Endothelial cell of umbilical vein (primary cell): ENCODE data around the gene ICAM3. TPM values are rescaled to one million over a fixed set of nuclear protein-coding genes. Genes with fewer than 3 reads are reported as not detected.
A peak's percentile ranks its signal among the peaks of the same experiment; 100 is the strongest.

Experiments used
- BruUV-seq: library from RNA; stranded (reverse); fragments of 400-500 nt; replicated peaks from 2 replicates; lab custom pipeline; 2021; lab: Mats Ljungman, UMichigan
- CTCF ChIA-PET: fragments of 300-600, 350-600 bp; sonication (Branson Sonifier 250); formaldehyde crosslinking; loops from one replicate; lab custom pipeline; 2021; ENCODE audit warnings: antibody characterized with exemption, inconsistent platforms; lab: Charles Lee
- POLR2A ChIA-PET: fragments of 300-600, 350-600 bp; sonication (Branson Sonifier 250); formaldehyde crosslinking; loops from one replicate; lab custom pipeline; 2021; ENCODE audit warnings: antibody characterized with exemption, inconsistent platforms; lab: Charles Lee
- DNase-seq: peaks from one replicate; pipeline ENCODE4 v3.0.0-alpha.2; 2011; ENCODE audit warnings: low read depth, low spot score
- FAIRE-seq: peaks from 2 replicates; lab custom pipeline; 2011; peaks lifted over from hg19 to GRCh38; lab: Jason Lieb, UNC
- H2AFZ ChIP-seq: 2 replicates; pipeline ENCODE4 v1.6.0; 2012; ENCODE audit warnings: low read depth, low read length, control low read depth, inconsistent platforms
- H3K27ac ChIP-seq: 2 replicates; pipeline ENCODE4 v1.5.1; 2011; ENCODE audit warnings: low read depth, mild to moderate bottlenecking, control low read depth, low read length, moderate library complexity; ENCODE audit not compliant: insufficient read depth
- H3K27me3 ChIP-seq, 2 experiments: 2 replicates each; pipeline versions ENCODE4 v1.6.0 to v1.6.1; 2011; ENCODE audit warnings: low read length in 2 of 2, mixed read lengths in 1 of 2; ENCODE audit not compliant: control insufficient read depth in 2 of 2, insufficient read depth in 2 of 2
- H3K36me3 ChIP-seq, 2 experiments: 2 replicates in 1 of 2; 3 replicates in 1 of 2; pipeline ENCODE4 v1.5.1; 2011; ENCODE audit warnings: low read length in 2 of 2, mild to moderate bottlenecking in 1 of 2, moderate library complexity in 1 of 2; ENCODE audit not compliant: control insufficient read depth in 2 of 2, insufficient read depth in 2 of 2; ENCODE audit errors: extremely low read depth in 1 of 2
- H3K4me1 ChIP-seq: 3 replicates; pipeline ENCODE4 v1.5.1; 2011; ENCODE audit warnings: mild to moderate bottlenecking, low read length; ENCODE audit not compliant: control insufficient read depth, insufficient read depth; ENCODE audit errors: extremely low read depth
- H3K4me2 ChIP-seq: 2 replicates; pipeline ENCODE4 v1.6.1; 2011; ENCODE audit warnings: low read length, control low read depth, mixed read lengths; ENCODE audit not compliant: insufficient read depth
- H3K4me3 ChIP-seq, 3 experiments: fragments of 200-600 bp in 1 of 3; sonication (generic), shearing (Covaris generic) in 1 of 3; replicated peaks in 1 of 3; 2 replicates each; pipeline ENCODE4 v1.5.1; 2011 to 2016; ENCODE audit warnings: control low read depth in 3 of 3, low read length in 3 of 3, mild to moderate bottlenecking in 2 of 3, inconsistent platforms in 1 of 3, low read depth in 1 of 3, moderate library complexity in 1 of 3; ENCODE audit not compliant: insufficient read depth in 1 of 3
- H3K79me2 ChIP-seq: 2 replicates; pipeline ENCODE4 v1.6.0; 2012; ENCODE audit warnings: low read length, inconsistent platforms; ENCODE audit not compliant: control insufficient read depth, insufficient read depth
- H3K9ac ChIP-seq: replicated peaks from 2 replicates; pipeline ENCODE3; 2011; ENCODE audit warnings: low read length, control low read depth; ENCODE audit not compliant: insufficient read depth; ENCODE audit errors: extremely low read depth
- H3K9me1 ChIP-seq: replicated peaks from 3 replicates; pipeline ENCODE4 v1.6.0; 2011; ENCODE audit warnings: mild to moderate bottlenecking, low read length; ENCODE audit not compliant: control insufficient read depth, insufficient read depth; ENCODE audit errors: extremely low read depth
- H3K9me3 ChIP-seq: replicated peaks from 2 replicates; pipeline ENCODE4 v1.5.1; 2012; ENCODE audit warnings: low read length, inconsistent platforms; ENCODE audit not compliant: control insufficient read depth, insufficient read depth
- H4K20me1 ChIP-seq: replicated peaks from 2 replicates; pipeline ENCODE3; 2011; ENCODE audit warnings: mild to moderate bottlenecking, low read length; ENCODE audit not compliant: control insufficient read depth, insufficient read depth; ENCODE audit errors: extremely low read depth
- EZH2 ChIP-seq: IDR thresholded peaks from 2 replicates; pipeline ENCODE4 v1.6.1; 2012; ENCODE audit warnings: borderline replicate concordance, low read depth, mild to moderate bottlenecking, moderate library complexity, low read length, inconsistent platforms; ENCODE audit not compliant: severe bottlenecking
- FOS ChIP-seq: IDR thresholded peaks from 2 replicates; pipeline ENCODE4 v1.6.1; 2011; ENCODE audit warnings: mild to moderate bottlenecking, low read length, moderate library complexity, borderline replicate concordance; ENCODE audit not compliant: insufficient read depth
- GATA2 ChIP-seq: IDR thresholded peaks from 2 replicates; pipeline ENCODE4 v1.7.0; 2011; ENCODE audit warnings: low read depth, mild to moderate bottlenecking, moderate library complexity, mixed read lengths, low read length; ENCODE audit not compliant: insufficient read length, insufficient read depth
- JUN ChIP-seq: IDR thresholded peaks from 2 replicates; pipeline ENCODE4 v1.6.1; 2011; ENCODE audit warnings: borderline replicate concordance, low read depth; ENCODE audit not compliant: insufficient read length, insufficient read depth
- MYC ChIP-seq: IDR thresholded peaks from one replicate; pipeline ENCODE4 v1.6.1; 2011; ENCODE audit warnings: mild to moderate bottlenecking, low read depth, low read length
- POLR2A ChIP-seq: IDR thresholded peaks from 2 replicates; pipeline ENCODE4 v1.6.1; 2012; ENCODE audit warnings: low read depth, mild to moderate bottlenecking, control low read depth, low read length
- POLR2AphosphoS5 ChIP-seq: IDR thresholded peaks from 2 replicates; pipeline ENCODE4 v1.6.1; 2012; ENCODE audit warnings: low read depth, mild to moderate bottlenecking, control low read depth, low read length, moderate library complexity; ENCODE audit not compliant: insufficient read depth
- dilution Hi-C: fragments of 300-500 bp; cut with MboI; formaldehyde crosslinking; loops from one replicate; pipeline ENCODE4 v1.15.0; 2019; ENCODE audit warnings: low sequenced_read_pairs; ENCODE audit not compliant: extremely low pct_ligation_motif_present
- intact Hi-C: fragments of 100-400 bp; cut with micrococcal nuclease; formaldehyde crosslinking; loops from one replicate; pipeline ENCODE4 v1.10.0; 2022
- polyA plus RNA-seq, 4 experiments: library from polyadenylated mRNA; depleted of rRNA in 3 of 4; stranded (reverse) in 3 of 4; unstranded in 1 of 4; fragments of >200 nt; gene quantifications; 2 replicates each; pipeline versions ENCODE4 v1.2.1 to v1.2.3, GENCODE V29; 2011 to 2012; ENCODE audit warnings: missing spikeins in 1 of 4
- total RNA-seq: library from RNA; stranded (reverse); gene quantifications from 2 replicates; pipeline ENCODE4 v1.2.3, GENCODE V29; 2021
- TF ChIP-seq, protein P1 (sequence below): IDR thresholded peaks from 2 replicates; pipeline ENCODE4 v1.6.1; 2011; ENCODE audit not compliant: insufficient read depth, insufficient read length
- TF ChIP-seq, protein P2 (sequence below), 2 donors: IDR thresholded peaks; 1 replicate in 1 of 2; 2 replicates in 1 of 2; pipeline ENCODE4 v1.5.1; 2011; ENCODE audit warnings: low read length in 2 of 2, mild to moderate bottlenecking in 2 of 2, moderate library complexity in 2 of 2, control low read depth in 1 of 2, inconsistent platforms in 1 of 2, low read depth in 1 of 2; ENCODE audit not compliant: insufficient read depth in 1 of 2; ENCODE audit errors: extremely low read depth in 1 of 2

The ICAM3 gene
- total and polyA plus RNA-seq, 2 donors (not counting 3 experiments of a cell fraction or from before 2014, with no cell fraction given) = 6.7 to 11.6 TPM

DNA sequence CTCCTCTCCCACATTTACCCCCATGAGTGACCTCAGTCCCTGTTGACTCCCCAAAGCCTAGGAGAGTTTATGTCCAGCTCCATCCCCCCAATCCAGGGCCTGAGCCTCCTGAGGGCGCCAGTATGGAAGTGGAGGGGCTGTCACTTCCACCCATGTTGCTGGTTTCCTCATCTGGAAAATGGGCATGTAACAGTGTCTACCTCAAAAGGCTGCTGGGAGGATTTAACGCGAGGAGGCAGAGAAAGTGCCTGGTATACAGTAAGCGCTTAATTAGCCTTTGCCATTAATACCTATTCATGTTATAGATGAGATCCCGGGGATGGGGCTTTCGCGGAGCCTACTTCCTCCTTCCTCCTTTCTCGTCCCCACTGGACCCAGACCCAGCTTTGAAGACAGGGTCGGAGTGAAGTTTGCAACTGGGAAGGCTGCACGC, 40.5 kb upstream of the ICAM3 start:
- H3K4me2 ChIP-seq = peak overlapping the region; percentile 93
- H3K36me3 ChIP-seq = peaks cover 0 to 8% of the 10 kb centered on the region in 2 experiments
- peaks cover 7% of the 10 kb centered on the region for H3K79me2 ChIP-seq
- H3K4me3 ChIP-seq = peak overlapping the region; percentile 78 to 96 (median 89)
- no peaks in the 10 kb centered on the region for H3K27me3 ChIP-seq
- no peaks in the 10 kb centered on the region for H3K9me3 ChIP-seq
- H3K9me1 ChIP-seq = no peaks in the 10 kb centered on the region
- peak overlapping the region; percentile 10 for H3K27ac ChIP-seq
- dilution Hi-C loops (no loop called here), intact Hi-C loops (loop anchor here (1.0 to 10.0 kb wide), 4 partner anchors 46 to 258 kb away; partner anchors contain the start of gene DNMT1)
- no peaks in the 10 kb centered on the region for H4K20me1 ChIP-seq
- ChIA-PET POLR2A (interaction anchor here (1.3 kb wide), 1 partner anchor 45 kb away, joined by 3 read pairs; no protein-coding TSS in a partner anchor), CTCF (interaction anchor here (1.0 to 4.7 kb wide), 5 partner anchors 9 to 120 kb away, joined by 4 to 35 read pairs (median 16); partner anchors contain the start of gene ICAM1)
- no peak for TF ChIP-seq POLR2AphosphoS5
- TF ChIP-seq POLR2A = no peak
- TF ChIP-seq, protein P1, sequence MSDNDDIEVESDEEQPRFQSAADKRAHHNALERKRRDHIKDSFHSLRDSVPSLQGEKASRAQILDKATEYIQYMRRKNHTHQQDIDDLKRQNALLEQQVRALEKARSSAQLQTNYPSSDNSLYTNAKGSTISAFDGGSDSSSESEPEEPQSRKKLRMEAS = no peak
- TF ChIP-seq JUN = no peak
- no peak for TF ChIP-seq EZH2
- TF ChIP-seq MYC = no peak
- no peak for TF ChIP-seq GATA2
- TF ChIP-seq, protein P2, sequence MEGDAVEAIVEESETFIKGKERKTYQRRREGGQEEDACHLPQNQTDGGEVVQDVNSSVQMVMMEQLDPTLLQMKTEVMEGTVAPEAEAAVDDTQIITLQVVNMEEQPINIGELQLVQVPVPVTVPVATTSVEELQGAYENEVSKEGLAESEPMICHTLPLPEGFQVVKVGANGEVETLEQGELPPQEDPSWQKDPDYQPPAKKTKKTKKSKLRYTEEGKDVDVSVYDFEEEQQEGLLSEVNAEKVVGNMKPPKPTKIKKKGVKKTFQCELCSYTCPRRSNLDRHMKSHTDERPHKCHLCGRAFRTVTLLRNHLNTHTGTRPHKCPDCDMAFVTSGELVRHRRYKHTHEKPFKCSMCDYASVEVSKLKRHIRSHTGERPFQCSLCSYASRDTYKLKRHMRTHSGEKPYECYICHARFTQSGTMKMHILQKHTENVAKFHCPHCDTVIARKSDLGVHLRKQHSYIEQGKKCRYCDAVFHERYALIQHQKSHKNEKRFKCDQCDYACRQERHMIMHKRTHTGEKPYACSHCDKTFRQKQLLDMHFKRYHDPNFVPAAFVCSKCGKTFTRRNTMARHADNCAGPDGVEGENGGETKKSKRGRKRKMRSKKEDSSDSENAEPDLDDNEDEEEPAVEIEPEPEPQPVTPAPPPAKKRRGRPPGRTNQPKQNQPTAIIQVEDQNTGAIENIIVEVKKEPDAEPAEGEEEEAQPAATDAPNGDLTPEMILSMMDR (IDR thresholded peaks at IDR 0.05; ENCODE audit: extremely low read depth in 1 of 2, insufficient read depth in 1 of 2, low read depth in 1 of 2, low read length in 2 of 2) = no peak
- no peak for TF ChIP-seq FOS
- peaks cover 12% of the 10 kb centered on the region for H3K4me1 ChIP-seq
- peak overlapping the region; percentile 88 for H2AFZ ChIP-seq
- TSS peak; percentile 71 for BruUV-seq
- H3K9ac ChIP-seq = peak overlapping the region; percentile 70
- DNase-seq (peak; percentile 12), FAIRE-seq (peak; percentile 64)
